Ascending aorta (tissue), 2 donors: ENCODE measurements around the gene SOS1. TPM values are rescaled to one million over a fixed set of nuclear protein-coding genes. Genes with fewer than 3 reads are reported as not detected.

Source experiments
- DNase-seq, 2 donors: peaks; one replicate each; pipeline ENCODE4 v3.0.0-alpha.2; 2019; ENCODE audit warnings: low spot score in 2 of 2
- H3K27ac ChIP-seq, 2 donors: fragments of 200-600 bp; sonication (generic); one replicate each; pipeline ENCODE4 v1.5.1; 2016 to 2017; ENCODE audit warnings: mild to moderate bottlenecking in 1 of 2
- H3K27me3 ChIP-seq: fragments of 200-600 bp; sonication (generic); one replicate; pipeline ENCODE4 v1.5.1; 2017
- H3K36me3 ChIP-seq, 2 donors: fragments of 200-600 bp; sonication (generic); one replicate each; pipeline ENCODE4 v1.5.1; 2016
- H3K4me1 ChIP-seq, 2 donors: fragments of 200-600 bp; sonication (generic); one replicate each; pipeline ENCODE4 v1.5.1; 2016 to 2017; ENCODE audit warnings: mild to moderate bottlenecking in 1 of 2
- H3K4me3 ChIP-seq, 2 donors: fragments of 200-600 bp; sonication (generic); one replicate each; pipeline ENCODE4 v1.5.1; 2016 to 2017; ENCODE audit warnings: mild to moderate bottlenecking in 1 of 2
- H3K9me3 ChIP-seq, 2 donors: fragments of 200-600 bp; sonication (generic); one replicate each; pipeline ENCODE4 v1.5.1; 2016
- CTCF ChIP-seq, 3 experiments: fragments of 200-600 bp in 2 of 3; fragments of 450-650 bp in 1 of 3; sonication (generic) in 2 of 3; IDR thresholded peaks; one replicate each; pipeline ENCODE4 v1.5.1; 2016 to 2019; ENCODE audit warnings: antibody characterized with exemption in 3 of 3, mild to moderate bottlenecking in 1 of 3, moderate library complexity in 1 of 3
- intact Hi-C: fragments of 100-400 bp; cut with DNase I; formaldehyde crosslinking; loops from one replicate; pipeline ENCODE4 v1.15.1; 2023
- total RNA-seq: library from RNA; depleted of rRNA; stranded (reverse); fragments of >200 nt; gene quantifications from one replicate; pipeline ENCODE4 v1.1.0, GENCODE V29; 2016

The SOS1 gene
- total RNA-seq, 1 donor from 2014 or later, result 11.3 TPM

GRCh38 chr2:38957972-38958371 is 162.9 kb downstream of the SOS1 start:
- Histone ChIP-seq H3K27me3 (no peaks in the 10 kb centered on the region), H3K4me3 (no peak overlapping the region), H3K4me1 (peaks cover 0 to 3% of the 10 kb centered on the region in 2 donors), H3K9me3 (no peaks in the 10 kb centered on the region), H3K27ac (no peak overlapping the region), H3K36me3 (no peaks in the 10 kb centered on the region)
- DNase-seq, result no peak
- intact Hi-C loops, result no loop called here
- no peak for TF ChIP-seq CTCF (IDR thresholded peaks at IDR 0.05)

- H3K27me3 ChIP-seq, result no peaks in the 10 kb centered on the region
- no peaks in the 10 kb centered on the region for H3K36me3 ChIP-seq
- H3K9me3 ChIP-seq, result no peaks in the 10 kb centered on the region
- intact Hi-C loops, result no loop called here
- no peak for TF ChIP-seq CTCF (IDR thresholded peaks at IDR 0.05)
- H3K4me3 ChIP-seq, result no peak overlapping the region
- no peaks in the 10 kb centered on the region for H3K4me1 ChIP-seq
- H3K27ac ChIP-seq, result no peak overlapping the region
- DNase-seq, result no peak
Observed at GRCh38 chr2:38951766-38952165, 169.1 kb downstream of the SOS1 start.

GRCh38 chr2:38948995-38949394 is 171.9 kb downstream of the SOS1 start:
- intact Hi-C loops, result loop anchor here (5.0 kb wide), 1 partner anchor 88 kb away; no protein-coding TSS in a partner anchor
- Histone ChIP-seq H3K27ac (no peak overlapping the region), H3K36me3 (no peaks in the 10 kb centered on the region), H3K4me1 (no peaks in the 10 kb centered on the region), H3K4me3 (no peak overlapping the region), H3K27me3 (no peaks in the 10 kb centered on the region), H3K9me3 (no peaks in the 10 kb centered on the region)
- TF ChIP-seq CTCF (IDR thresholded peaks at IDR 0.05), result no peak
- DNase-seq, result no peak

GRCh38 chr2:38948387-38948882 is 172.4 kb downstream of the SOS1 start:
- intact Hi-C loops, result loop anchor here (5.0 kb wide), 1 partner anchor 89 kb away; no protein-coding TSS in a partner anchor
- H3K27ac ChIP-seq, result no peak overlapping the region
- DNase-seq, result no peak
- H3K27me3 ChIP-seq, result no peaks in the 10 kb centered on the region
- no peaks in the 10 kb centered on the region for H3K36me3 ChIP-seq
- H3K4me3 ChIP-seq, result no peak overlapping the region
- TF ChIP-seq CTCF (IDR thresholded peaks at IDR 0.05), result no peak
- H3K4me1 ChIP-seq, result no peaks in the 10 kb centered on the region
- H3K9me3 ChIP-seq, result no peaks in the 10 kb centered on the region

GRCh38 chr2:38947241-38948239 is 173.3 kb downstream of the SOS1 start:
- DNase-seq, result peak; percentile 14 to 81
- Histone ChIP-seq H3K9me3 (no peaks in the 10 kb centered on the region), H3K27me3 (no peaks in the 10 kb centered on the region), H3K27ac (no peak overlapping the region), H3K4me3 (no peak overlapping the region), H3K4me1 (no peaks in the 10 kb centered on the region), H3K36me3 (no peaks in the 10 kb centered on the region)
- TF ChIP-seq CTCF (IDR thresholded peaks at IDR 0.05), result peak; percentile 42 to 76 (median 62)
- intact Hi-C loops, result loop anchor here (2.0 to 5.0 kb wide), 2 partner anchors 90 to 281 kb away; no protein-coding TSS in a partner anchor
